Right atrium auricular region (tissue), 2 donors: ENCODE results near the gene DISP3. TPM values are rescaled to one million over a fixed set of nuclear protein-coding genes. Genes with fewer than 3 reads are reported as not detected.

ENCODE experiments used
- DNase-seq: peaks from one replicate; pipeline ENCODE4 v3.0.0-alpha.2; 2019; ENCODE audit warnings: low spot score
- H3K27ac ChIP-seq, 2 donors: fragments of 200-600 bp; sonication (generic); 1 replicate in 1 of 2; 2 replicates in 1 of 2; pipeline ENCODE4 v1.5.1; 2016 to 2019
- H3K27me3 ChIP-seq, 2 donors: fragments of 200-600 bp; sonication (generic); one replicate each; pipeline versions ENCODE4 v1.5.1 to v1.6.0; 2017 to 2019
- H3K36me3 ChIP-seq: fragments of 200-600 bp; sonication (generic); one replicate; pipeline ENCODE4 v1.5.1; 2016
- H3K4me1 ChIP-seq, 2 donors: fragments of 200-600 bp; sonication (generic); one replicate each; pipeline versions ENCODE4 v1.5.1 to v1.6.0; 2017 to 2019
- H3K4me3 ChIP-seq, 2 donors: fragments of 200-600 bp; sonication (generic); 1 replicate in 1 of 2; 2 replicates in 1 of 2; pipeline ENCODE4 v1.5.1; 2017 to 2019; ENCODE audit warnings: mild to moderate bottlenecking in 1 of 2, moderate library complexity in 1 of 2
- H3K9me3 ChIP-seq, 2 donors: fragments of 200-600 bp; sonication (generic); one replicate each; pipeline ENCODE4 v1.5.1; 2019
- CTCF ChIP-seq, 2 donors: fragments of 200-600 bp; sonication (generic); IDR thresholded peaks; one replicate each; pipeline ENCODE4 v1.5.1; 2019; ENCODE audit warnings: antibody characterized with exemption in 2 of 2
- total RNA-seq, 2 donors: library from RNA; depleted of rRNA; stranded (reverse); fragments of >200 nt; gene quantifications; one replicate each; pipeline ENCODE4 v1.1.0, GENCODE V29; 2016

DISP3 gene
- total RNA-seq, 2 donors from 2014 or later = 0.16 TPM; not detected in 1

GRCh38 chr1:11432526-11432925, 46.4 kb upstream of the DISP3 start:
- Histone ChIP-seq H3K4me3 (no peak overlapping the region), H3K36me3 (no peaks in the 10 kb centered on the region), H3K9me3 (no peaks in the 10 kb centered on the region), H3K4me1 (no peaks in the 10 kb centered on the region), H3K27ac (no peak overlapping the region), H3K27me3 (no peaks in the 10 kb centered on the region)
- TF ChIP-seq CTCF (IDR thresholded peaks at IDR 0.05) = no peak
- no peak for DNase-seq

- H3K27ac ChIP-seq = no peak overlapping the region
- no peak overlapping the region for H3K4me3 ChIP-seq
- no peak for DNase-seq
- TF ChIP-seq CTCF (IDR thresholded peaks at IDR 0.05) = no peak
- no peaks in the 10 kb centered on the region for H3K36me3 ChIP-seq
- H3K4me1 ChIP-seq = no peaks in the 10 kb centered on the region
- H3K9me3 ChIP-seq = no peaks in the 10 kb centered on the region
- no peaks in the 10 kb centered on the region for H3K27me3 ChIP-seq
Measured at GRCh38 chr1:11434501-11434900, 44.5 kb upstream of the DISP3 start.

DNA sequence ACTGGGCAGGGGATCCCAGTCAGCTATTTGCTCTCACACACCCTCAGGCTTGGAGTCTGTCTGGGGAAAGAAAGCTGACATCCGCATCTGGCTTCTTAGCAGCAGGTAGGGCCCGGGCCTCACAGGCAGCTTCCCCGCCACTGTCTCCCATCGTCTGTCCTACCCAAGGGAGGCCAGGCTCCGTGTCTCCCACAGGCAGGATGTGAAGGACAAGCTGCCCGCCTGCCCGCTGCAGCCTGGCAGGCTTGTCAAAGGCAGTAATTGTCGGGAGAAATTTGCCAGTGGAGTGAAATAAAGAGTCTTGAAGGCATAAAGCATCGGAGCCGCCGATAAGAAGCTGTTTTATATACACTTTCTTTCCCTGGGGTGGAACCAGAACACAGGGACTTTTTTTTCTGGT, 44.0 kb upstream of the DISP3 start:
- Histone ChIP-seq H3K9me3 (no peaks in the 10 kb centered on the region), H3K27ac (no peak overlapping the region), H3K36me3 (no peaks in the 10 kb centered on the region), H3K4me1 (no peaks in the 10 kb centered on the region), H3K4me3 (no peak overlapping the region), H3K27me3 (no peaks in the 10 kb centered on the region)
- no peak for TF ChIP-seq CTCF (IDR thresholded peaks at IDR 0.05)
- DNase-seq = no peak

DNA sequence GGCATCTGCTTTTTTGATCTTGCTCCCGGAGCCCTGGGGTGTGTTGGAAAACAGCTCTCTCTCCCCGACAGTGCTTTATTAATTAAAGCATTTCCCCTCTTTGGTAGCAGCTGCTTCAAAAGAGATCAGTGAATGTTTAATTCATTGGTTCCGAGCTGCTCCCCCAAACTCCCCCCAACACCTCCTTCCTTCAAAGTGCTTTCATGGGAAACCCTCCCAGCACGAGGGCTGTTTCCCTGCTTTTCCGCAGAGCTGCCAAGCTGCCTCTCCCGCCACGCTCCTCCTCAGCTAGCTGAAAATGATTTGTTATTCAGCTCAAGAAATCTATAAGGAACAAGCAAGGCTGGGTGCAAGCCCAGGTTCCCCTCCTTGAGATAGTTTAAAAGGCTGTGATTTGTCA, 40.0 kb upstream of the DISP3 start:
- no peak for TF ChIP-seq CTCF (IDR thresholded peaks at IDR 0.05)
- H3K27me3 ChIP-seq = no peaks in the 10 kb centered on the region

DNA sequence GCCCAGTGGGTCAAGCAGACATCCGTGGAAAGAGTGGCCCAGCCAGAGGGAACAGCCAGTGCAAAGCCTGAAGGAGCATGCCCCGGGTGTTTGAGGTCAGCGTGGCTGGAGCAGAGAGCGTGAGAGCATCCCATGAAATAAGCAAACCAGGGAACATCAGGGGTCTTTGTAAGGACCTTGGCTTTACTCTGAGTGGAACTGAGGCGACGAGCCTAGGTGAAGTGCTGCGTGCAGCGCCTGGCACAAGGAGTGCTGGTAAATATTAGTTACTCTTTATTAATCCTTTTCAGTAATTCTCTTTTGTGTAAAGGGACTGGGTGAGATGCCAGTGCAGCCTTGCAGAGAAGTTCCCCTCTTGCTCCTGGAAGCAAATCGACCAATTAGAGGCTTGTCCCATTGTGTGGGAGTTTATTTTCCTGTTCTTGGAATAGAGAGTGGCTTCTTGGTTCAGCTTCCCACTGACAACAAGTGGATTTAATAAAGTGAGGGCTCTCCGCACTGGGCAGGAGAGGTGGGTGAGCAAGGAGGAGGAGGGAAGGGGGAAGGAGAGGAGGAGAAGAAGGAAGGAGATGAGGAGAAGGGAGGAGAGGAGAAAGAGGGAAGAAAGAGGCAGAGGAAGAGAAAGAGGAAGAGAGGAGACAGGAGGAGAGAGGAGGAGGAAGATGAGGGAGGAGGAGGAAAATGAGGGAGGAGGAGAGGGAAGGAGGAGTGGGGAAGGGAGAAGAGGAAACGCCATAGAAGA, 37.6 kb upstream of the DISP3 start:
- no peak for DNase-seq
- no peaks in the 10 kb centered on the region for H3K9me3 ChIP-seq
- H3K4me1 ChIP-seq = no peaks in the 10 kb centered on the region
- H3K36me3 ChIP-seq = no peaks in the 10 kb centered on the region
- no peak overlapping the region for H3K27ac ChIP-seq
- no peak for TF ChIP-seq CTCF (IDR thresholded peaks at IDR 0.05)
- H3K27me3 ChIP-seq = no peaks in the 10 kb centered on the region
- H3K4me3 ChIP-seq = no peak overlapping the region

More for the DNA sequence above, 40.0 kb upstream of the DISP3 start:
- DNase-seq = no peak
- Histone ChIP-seq H3K9me3 (no peaks in the 10 kb centered on the region), H3K4me3 (no peak overlapping the region), H3K4me1 (no peaks in the 10 kb centered on the region), H3K27ac (no peak overlapping the region), H3K36me3 (no peaks in the 10 kb centered on the region)

- no peaks in the 10 kb centered on the region for H3K4me1 ChIP-seq
- no peaks in the 10 kb centered on the region for H3K9me3 ChIP-seq
- DNase-seq = no peak
- H3K36me3 ChIP-seq = no peaks in the 10 kb centered on the region
- H3K4me3 ChIP-seq = no peak overlapping the region
- TF ChIP-seq CTCF (IDR thresholded peaks at IDR 0.05) = no peak
- H3K27ac ChIP-seq = no peak overlapping the region
- no peaks in the 10 kb centered on the region for H3K27me3 ChIP-seq
Measured at GRCh38 chr1:11443043-11443442, 35.9 kb upstream of the DISP3 start.
